ENCODE measurements around the gene LIN9.

Gene LIN9

DNA sequence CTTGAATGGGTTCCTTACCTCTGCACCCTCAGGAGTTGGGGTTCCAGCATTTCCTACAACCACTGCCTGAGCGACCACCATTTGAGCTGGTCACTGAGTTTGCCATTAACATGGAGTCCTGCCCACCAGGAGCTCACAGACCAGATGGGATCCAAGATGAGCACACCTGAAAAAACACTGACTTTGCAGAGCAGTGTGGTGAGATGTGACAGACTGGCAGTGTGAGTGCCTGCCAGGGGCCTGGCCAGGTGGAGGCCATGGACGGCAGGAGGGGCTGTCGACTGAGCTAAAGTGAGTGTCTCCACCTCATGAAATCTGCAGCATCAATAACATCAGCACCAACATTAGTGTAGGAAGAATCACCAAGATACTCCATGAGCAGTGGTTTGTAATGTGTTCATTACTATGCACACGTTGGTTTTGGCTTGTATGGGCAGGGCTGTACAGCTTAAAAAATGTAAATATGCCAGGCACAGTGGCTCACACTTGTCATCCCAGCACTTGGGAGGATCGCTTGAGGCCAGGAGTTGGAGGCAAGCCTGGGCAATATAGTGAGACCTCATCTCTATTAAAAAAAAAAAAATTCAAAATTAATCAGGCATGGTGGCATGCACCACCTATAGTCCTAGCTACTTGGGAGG is 97.7 kb downstream of the LIN9 start:
- H3K36me3 ChIP-seq, result no peaks in the 10 kb centered on the region
- H3K27me3 ChIP-seq, result no peaks in the 10 kb centered on the region
- H3K9me3 ChIP-seq, result no peaks in the 10 kb centered on the region
- H3K4me3 ChIP-seq (ENCODE audit: low read depth in 1 of 2, low read length in 1 of 2), result no peak overlapping the region
- TF ChIP-seq, protein P1, sequence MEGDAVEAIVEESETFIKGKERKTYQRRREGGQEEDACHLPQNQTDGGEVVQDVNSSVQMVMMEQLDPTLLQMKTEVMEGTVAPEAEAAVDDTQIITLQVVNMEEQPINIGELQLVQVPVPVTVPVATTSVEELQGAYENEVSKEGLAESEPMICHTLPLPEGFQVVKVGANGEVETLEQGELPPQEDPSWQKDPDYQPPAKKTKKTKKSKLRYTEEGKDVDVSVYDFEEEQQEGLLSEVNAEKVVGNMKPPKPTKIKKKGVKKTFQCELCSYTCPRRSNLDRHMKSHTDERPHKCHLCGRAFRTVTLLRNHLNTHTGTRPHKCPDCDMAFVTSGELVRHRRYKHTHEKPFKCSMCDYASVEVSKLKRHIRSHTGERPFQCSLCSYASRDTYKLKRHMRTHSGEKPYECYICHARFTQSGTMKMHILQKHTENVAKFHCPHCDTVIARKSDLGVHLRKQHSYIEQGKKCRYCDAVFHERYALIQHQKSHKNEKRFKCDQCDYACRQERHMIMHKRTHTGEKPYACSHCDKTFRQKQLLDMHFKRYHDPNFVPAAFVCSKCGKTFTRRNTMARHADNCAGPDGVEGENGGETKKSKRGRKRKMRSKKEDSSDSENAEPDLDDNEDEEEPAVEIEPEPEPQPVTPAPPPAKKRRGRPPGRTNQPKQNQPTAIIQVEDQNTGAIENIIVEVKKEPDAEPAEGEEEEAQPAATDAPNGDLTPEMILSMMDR (IDR thresholded peaks at IDR 0.05), result no peak
- no peak overlapping the region for H3K27ac ChIP-seq
- H3K4me1 ChIP-seq (ENCODE audit: control insufficient read depth in 1 of 2, insufficient read depth in 1 of 2, low read depth in 1 of 2, low read length in 1 of 2), result no peaks in the 10 kb centered on the region

DNA sequence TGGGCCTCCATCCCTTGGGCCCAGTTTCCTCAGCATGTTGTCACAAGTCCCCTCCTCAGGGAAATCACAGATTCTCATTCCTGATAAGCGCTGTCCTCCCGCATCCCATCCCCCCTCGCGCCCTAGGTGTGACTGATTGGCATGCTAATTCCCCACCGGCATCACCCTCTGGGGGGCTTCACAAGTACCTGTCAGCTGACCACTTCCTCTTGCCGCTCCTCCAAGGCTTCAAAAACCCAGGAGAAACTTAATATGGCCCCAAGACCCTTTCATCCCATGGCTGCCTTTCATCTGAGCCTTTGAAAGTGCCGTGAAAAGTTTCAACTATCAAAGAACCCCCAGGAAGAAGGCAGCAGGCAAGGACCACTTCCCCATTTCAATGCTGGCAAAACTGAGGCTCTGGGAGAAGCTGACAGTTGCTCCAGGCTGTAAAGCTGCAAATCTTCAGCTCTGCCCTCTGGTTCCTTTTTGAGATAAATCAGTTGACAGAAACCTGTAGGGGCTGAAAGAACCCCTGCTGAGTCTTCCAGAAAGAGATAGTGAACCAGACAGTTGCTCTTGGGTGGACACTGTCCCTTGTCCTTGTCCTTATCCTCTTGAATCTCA is 98.3 kb downstream of the LIN9 start:
- TF ChIP-seq, protein P1 (IDR thresholded peaks at IDR 0.05), result no peak
- Histone ChIP-seq H3K36me3 (no peaks in the 10 kb centered on the region), H3K9me3 (no peaks in the 10 kb centered on the region), H3K4me1 (ENCODE audit: control insufficient read depth in 1 of 2, insufficient read depth in 1 of 2, low read depth in 1 of 2, low read length in 1 of 2) (no peaks in the 10 kb centered on the region), H3K27ac (no peak overlapping the region), H3K27me3 (no peaks in the 10 kb centered on the region), H3K4me3 (ENCODE audit: low read depth in 1 of 2, low read length in 1 of 2) (no peak overlapping the region)

DNA sequence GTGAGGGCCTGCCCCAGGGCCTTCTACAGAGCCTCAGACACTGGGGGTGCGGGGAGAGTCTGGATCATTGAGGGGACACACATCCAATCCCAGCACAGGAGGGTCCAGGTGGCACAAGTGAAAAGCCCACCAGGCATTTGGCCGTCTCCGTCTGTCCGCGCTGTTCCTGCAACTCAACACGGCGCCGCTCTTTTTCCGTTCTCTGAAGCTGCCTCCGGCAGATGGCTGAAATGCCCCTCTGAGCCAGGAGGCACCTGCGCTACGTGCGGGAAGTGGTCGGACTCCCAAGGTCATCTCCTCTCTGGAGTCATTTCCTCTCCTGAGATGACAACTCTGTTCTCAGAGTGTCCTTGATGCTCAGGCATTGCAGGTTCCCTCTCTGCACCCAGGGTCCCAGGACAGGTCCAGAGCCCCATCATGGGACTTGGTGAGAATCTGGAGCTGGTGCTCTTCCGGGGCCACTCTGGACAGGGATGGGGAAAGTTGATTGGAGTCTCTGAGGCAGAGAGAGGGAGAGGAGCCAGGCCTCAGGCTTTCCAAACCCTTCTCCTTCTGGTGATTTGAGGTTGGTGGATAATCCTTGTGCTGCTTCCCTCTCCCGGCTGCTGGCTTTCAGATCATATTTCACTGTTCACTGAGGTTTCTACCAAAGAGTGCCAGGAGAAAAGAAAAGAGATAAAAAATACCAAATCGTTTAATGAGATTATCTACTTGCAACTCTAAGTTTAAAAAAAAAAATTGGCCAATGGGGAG is 99.5 kb downstream of the LIN9 start:
- no peak overlapping the region for H3K27ac ChIP-seq
- H3K36me3 ChIP-seq, result no peaks in the 10 kb centered on the region
- H3K9me3 ChIP-seq, result no peaks in the 10 kb centered on the region
- no peak overlapping the region for H3K4me3 ChIP-seq (ENCODE audit: low read depth in 1 of 2, low read length in 1 of 2)
- no peaks in the 10 kb centered on the region for H3K27me3 ChIP-seq
- TF ChIP-seq, protein P1 (IDR thresholded peaks at IDR 0.05), result no peak
- no peaks in the 10 kb centered on the region for H3K4me1 ChIP-seq (ENCODE audit: control insufficient read depth in 1 of 2, insufficient read depth in 1 of 2, low read depth in 1 of 2, low read length in 1 of 2)

DNA sequence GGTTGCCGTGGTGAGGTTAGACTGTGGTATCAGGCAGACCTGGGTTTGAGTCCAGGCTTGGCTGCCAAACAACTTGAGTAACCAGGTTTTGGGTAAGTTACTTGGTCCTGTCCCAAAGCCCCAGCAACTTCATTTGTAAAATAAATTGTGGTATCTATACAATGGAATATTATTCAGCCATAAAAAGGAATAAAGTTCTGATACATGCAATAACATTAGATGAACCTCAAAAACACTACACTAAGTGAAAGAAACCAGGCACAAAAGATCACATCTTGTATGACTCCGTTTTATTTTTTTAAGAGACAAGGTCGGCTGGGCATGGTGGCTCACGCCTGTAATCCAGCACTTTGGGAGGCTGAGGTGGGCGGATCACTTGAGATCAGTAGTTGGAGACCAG is 101.9 kb downstream of the LIN9 start:
- Histone ChIP-seq H3K4me1 (ENCODE audit: control insufficient read depth in 1 of 2, insufficient read depth in 1 of 2, low read depth in 1 of 2, low read length in 1 of 2) (no peaks in the 10 kb centered on the region), H3K27me3 (no peaks in the 10 kb centered on the region), H3K4me3 (ENCODE audit: low read depth in 1 of 2, low read length in 1 of 2) (no peak overlapping the region), H3K36me3 (no peaks in the 10 kb centered on the region), H3K27ac (no peak overlapping the region), H3K9me3 (no peaks in the 10 kb centered on the region)
- TF ChIP-seq, protein P1 (IDR thresholded peaks at IDR 0.05), result no peak

DNA sequence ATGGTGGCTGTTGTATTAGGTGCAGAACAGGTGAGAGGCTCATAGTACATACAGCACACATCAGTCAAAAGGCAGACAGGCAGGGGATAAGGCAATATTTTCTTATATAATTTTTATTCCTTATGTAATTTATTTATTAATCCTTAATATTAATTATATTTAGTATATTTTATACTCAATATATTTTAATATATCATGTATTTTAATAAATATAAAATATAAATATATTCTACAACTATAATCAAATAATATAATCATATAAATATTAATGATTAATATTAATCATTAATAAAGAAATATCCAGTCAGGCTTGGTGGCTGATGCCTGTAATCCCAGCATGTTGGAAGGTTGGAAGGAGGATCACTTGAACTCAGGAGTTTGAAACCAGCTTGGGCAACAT is 104.8 kb downstream of the LIN9 start:
- Histone ChIP-seq H3K36me3 (no peaks in the 10 kb centered on the region), H3K9me3 (no peaks in the 10 kb centered on the region), H3K27me3 (no peaks in the 10 kb centered on the region), H3K4me3 (ENCODE audit: low read depth in 1 of 2, low read length in 1 of 2) (no peak overlapping the region), H3K4me1 (ENCODE audit: control insufficient read depth in 1 of 2, insufficient read depth in 1 of 2, low read depth in 1 of 2, low read length in 1 of 2) (peaks cover 0 to 5% of the 10 kb centered on the region in 2 experiments), H3K27ac (no peak overlapping the region)
- TF ChIP-seq, protein P1 (IDR thresholded peaks at IDR 0.05), result no peak

Measured in neutrophil (primary cell).